GM23338 (cell line): ENCODE measurements around the gene RIPOR3.

ENCODE experiments used
- CTCF ChIP-seq, 2 experiments: fragments of 200-600 bp in 1 of 2; sonication (generic) in 1 of 2; conservative IDR thresholded peaks; 2 replicates each; pipeline versions ENCODE4 v1.5.1 to v1.6.1; 2016 to 2017; ENCODE audit warnings: antibody characterized with exemption in 2 of 2, low read depth in 2 of 2, mild to moderate bottlenecking in 2 of 2, moderate library complexity in 1 of 2
- POLR2AphosphoS5 ChIP-seq: IDR thresholded peaks from 2 replicates; pipeline ENCODE4 v1.6.1; 2016; ENCODE audit warnings: antibody characterized with exemption, low read depth

GRCh38 chr20:50596694-50597021 is 94.7 kb downstream of the RIPOR3 start:
- no peak for TF ChIP-seq CTCF (conservative IDR thresholded peaks at IDR 0.05; ENCODE audit: low read depth in 2 of 2)
- no peak for TF ChIP-seq POLR2AphosphoS5
